ENCODE data around the gene GABPB2. TPM values are rescaled to one million over a fixed set of nuclear protein-coding genes. Genes with fewer than 3 reads are reported as not detected.

GABPB2 gene
- polyA plus RNA-seq, 2 of the 4 experiments (the other 2 are of a cell fraction), result 2.4 to 9.9 TPM

GRCh38 chr1:151166505-151166956 lies 96.0 kb downstream of the GABPB2 start:
- DNase-seq (ENCODE audit: low read depth in 1 of 2, low spot score in 1 of 2) (peak; percentile 36 to 39), FAIRE-seq (no peak), ATAC-seq (peak; percentile 22 to 58; a peak in 5 of 6 replicates)
- Histone ChIP-seq H3K4me3 (peak overlapping the region; percentile 75), H3K4me1 (peaks cover 14% of the 10 kb centered on the region; the same call in 2 of the 3 replicates), H3K4me2 (peak overlapping the region; percentile 93), H3K27ac (peak overlapping the region; percentile 81 to 91), H3K9me3 (no peaks in the 10 kb centered on the region)
- POLR2A ChIA-PET, result interaction anchor here (2.1 kb wide), 1 partner anchor 23 kb away, joined by 12 read pairs; the partner anchor contains the start of gene VPS72
- WGBS (ENCODE audit: missing lambda C conversion rate), result 3% methylated on average over 15 of the region's 15 CpGs
- TF ChIP-seq EP300 (IDR thresholded peaks at IDR 0.05), result no peak
- CTCF ChIA-PET, result interaction anchor here (0.6 to 3.1 kb wide), 5 partner anchors 10 to 170 kb away, joined by 3 to 10 read pairs (median 3); partner anchors contain the start of genes PSMD4 and TNFAIP8L2

- no peak for DNase-seq (ENCODE audit: low read depth in 1 of 2, low spot score in 1 of 2)
- WGBS (ENCODE audit: missing lambda C conversion rate), result 83% methylated on average over 6 of the region's 6 CpGs
- POLR2A ChIA-PET, result no interaction called here
- Histone ChIP-seq H3K4me2 (peak overlapping the region; percentile 93), H3K4me1 (peaks cover 14% of the 10 kb centered on the region; the same call in 2 of the 3 replicates), H3K4me3 (peak overlapping the region; percentile 75), H3K9me3 (no peaks in the 10 kb centered on the region), H3K27ac (peak overlapping the region in 1 of 2 experiments; percentile 91; a peak in 3 of 6 replicates)
- no peak for TF ChIP-seq ZFP36 (IDR thresholded peaks at IDR 0.05; ENCODE audit: borderline replicate concordance, partially characterized antibody)
- no peak for TF ChIP-seq RNF2 (IDR thresholded peaks at IDR 0.05; ENCODE audit: borderline replicate concordance, low read depth)
- TF ChIP-seq CHD4 (IDR thresholded peaks at IDR 0.05; ENCODE audit: borderline replicate concordance), result no peak
- no peak for TF ChIP-seq ZC3H11A (IDR thresholded peaks at IDR 0.05)
- no peak for TF ChIP-seq ESRRA (IDR thresholded peaks at IDR 0.05; ENCODE audit: borderline replicate concordance, low read length)
- no peak for TF ChIP-seq JUN (IDR thresholded peaks at IDR 0.05)
- no peak for TF ChIP-seq NR3C1 (IDR thresholded peaks at IDR 0.05)
- TF ChIP-seq ZNF302 (CRISPR knock-in tag; IDR thresholded peaks at IDR 0.05), result no peak
- TF ChIP-seq HDAC2 (IDR thresholded peaks at IDR 0.05), result no peak
- no peak for TF ChIP-seq KDM5A (IDR thresholded peaks at IDR 0.05)
- TF ChIP-seq BCL3 (IDR thresholded peaks at IDR 0.05), result no peak
- TF ChIP-seq CBX8 (IDR thresholded peaks at IDR 0.05), result no peak
- TF ChIP-seq RFX5 (IDR thresholded peaks at IDR 0.05), result no peak
- no peak for TF ChIP-seq HOXB13 (CRISPR knock-in tag; IDR thresholded peaks at IDR 0.05; ENCODE audit: low read depth)
- no peak for TF ChIP-seq USF2 (IDR thresholded peaks at IDR 0.05)
- no peak for TF ChIP-seq SREBF2 (IDR thresholded peaks at IDR 0.05)
- TF ChIP-seq MAX (IDR thresholded peaks at IDR 0.05), result no peak
- TF ChIP-seq CBX2 (IDR thresholded peaks at IDR 0.05; ENCODE audit: borderline replicate concordance, low read depth), result no peak
- TF ChIP-seq HMGXB4 (CRISPR knock-in tag; IDR thresholded peaks at IDR 0.05; ENCODE audit: borderline replicate concordance), result no peak
- TF ChIP-seq CTCF (IDR thresholded peaks at IDR 0.05), result no peak
- FAIRE-seq, result no peak
- no peak for ATAC-seq
- CTCF ChIA-PET, result interaction anchor here (1.1 to 3.1 kb wide), 8 partner anchors 9 to 141 kb away, joined by 3 to 10 read pairs (median 4); partner anchors contain the start of genes GABPB2, PSMD4, TMOD4 and TNFAIP8L2
These were observed 96.6 kb downstream of the GABPB2 start for GRCh38 chr1:151167116-151167515.

Data from A549 (cell line).